ENCODE data around the gene BRD1. TPM values are rescaled to one million over a fixed set of nuclear protein-coding genes. Genes with fewer than 3 reads are reported as not detected.
"Not testable (repeated sequence)": the region's sequence is repeated elsewhere in the genome, so short reads cannot be mapped to it uniquely, and the experiment has no call there.

Gene BRD1
- total RNA-seq, 1 experiment from 2014 or later: 19.1 TPM

DNA sequence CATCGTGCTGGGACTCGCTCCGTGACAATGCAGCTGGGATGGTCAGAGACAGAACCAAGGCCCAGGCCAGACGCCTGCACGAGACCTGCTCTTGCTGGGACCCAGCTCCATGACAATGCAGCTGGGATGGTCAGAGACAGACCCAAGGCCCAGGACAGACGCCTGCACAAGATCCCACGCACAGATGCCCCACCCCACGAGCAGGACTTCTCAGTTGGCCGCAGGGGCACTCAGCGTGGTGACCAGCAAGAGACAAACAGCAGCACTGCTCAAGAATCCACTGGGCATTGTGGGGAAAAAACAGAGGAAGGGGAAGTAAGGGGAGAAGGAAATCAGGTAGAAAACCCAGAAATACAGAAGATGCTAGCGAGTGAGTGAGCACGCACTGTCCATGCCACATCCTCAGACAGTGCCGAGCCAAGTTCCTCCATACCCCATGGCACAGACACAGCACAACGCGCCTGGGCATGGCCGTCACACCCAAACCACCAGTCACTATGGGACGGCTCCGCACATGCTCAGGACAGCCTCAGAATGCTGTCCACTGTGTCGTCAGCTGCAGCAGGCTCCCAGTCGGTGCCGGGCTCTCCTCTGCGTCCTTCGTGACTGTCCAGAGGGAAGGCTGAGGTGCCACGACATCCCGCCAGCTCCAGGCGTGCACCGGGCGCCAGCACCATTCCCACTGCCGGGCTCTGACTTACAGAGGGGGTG is 44.5 kb downstream of the BRD1 start:
- no peak overlapping the region for H3K4me3 ChIP-seq (ENCODE audit: low read length)
- H3K9ac ChIP-seq (ENCODE audit: low read length): no peak overlapping the region
- H3K36me3 ChIP-seq (ENCODE audit: low read depth, low read length): peaks cover 3% of the 10 kb centered on the region; the same call in 1 of the 2 replicates
- no peak overlapping the region for H2AFZ ChIP-seq (ENCODE audit: low read length)
- H3K79me2 ChIP-seq (ENCODE audit: low read length): peaks cover 32% of the 10 kb centered on the region
- H3K27me3 ChIP-seq (ENCODE audit: low read length): no peaks in the 10 kb centered on the region
- CTCF ChIA-PET: no interaction called here
- no peaks in the 10 kb centered on the region for H3K9me2 ChIP-seq (replicated peaks; ENCODE audit: low read length)
- no peak for ATAC-seq
- no peaks in the 10 kb centered on the region for H3K9me3 ChIP-seq (ENCODE audit: low read length)
- TF ChIP-seq, protein P1, sequence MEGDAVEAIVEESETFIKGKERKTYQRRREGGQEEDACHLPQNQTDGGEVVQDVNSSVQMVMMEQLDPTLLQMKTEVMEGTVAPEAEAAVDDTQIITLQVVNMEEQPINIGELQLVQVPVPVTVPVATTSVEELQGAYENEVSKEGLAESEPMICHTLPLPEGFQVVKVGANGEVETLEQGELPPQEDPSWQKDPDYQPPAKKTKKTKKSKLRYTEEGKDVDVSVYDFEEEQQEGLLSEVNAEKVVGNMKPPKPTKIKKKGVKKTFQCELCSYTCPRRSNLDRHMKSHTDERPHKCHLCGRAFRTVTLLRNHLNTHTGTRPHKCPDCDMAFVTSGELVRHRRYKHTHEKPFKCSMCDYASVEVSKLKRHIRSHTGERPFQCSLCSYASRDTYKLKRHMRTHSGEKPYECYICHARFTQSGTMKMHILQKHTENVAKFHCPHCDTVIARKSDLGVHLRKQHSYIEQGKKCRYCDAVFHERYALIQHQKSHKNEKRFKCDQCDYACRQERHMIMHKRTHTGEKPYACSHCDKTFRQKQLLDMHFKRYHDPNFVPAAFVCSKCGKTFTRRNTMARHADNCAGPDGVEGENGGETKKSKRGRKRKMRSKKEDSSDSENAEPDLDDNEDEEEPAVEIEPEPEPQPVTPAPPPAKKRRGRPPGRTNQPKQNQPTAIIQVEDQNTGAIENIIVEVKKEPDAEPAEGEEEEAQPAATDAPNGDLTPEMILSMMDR (conservative IDR thresholded peaks at IDR 0.05; ENCODE audit: low read depth, low read length): no peak
- no peaks in the 10 kb centered on the region for H3K4me1 ChIP-seq (ENCODE audit: insufficient read depth, low read length)
- intact Hi-C loops (cut with micrococcal nuclease): no loop called here
- no peak overlapping the region for H3K4me2 ChIP-seq (ENCODE audit: low read length)
- no peak overlapping the region for H3K27ac ChIP-seq (ENCODE audit: low read length)
- BruUV-seq (replicated peaks): no TSS peak
- no peaks in the 10 kb centered on the region for H4K20me1 ChIP-seq (ENCODE audit: low read length)
- no peaks in the 10 kb centered on the region for H3F3A ChIP-seq (ENCODE audit: low read length, unreplicated experiment)
- DNase-seq: no peak
- POLR2A ChIA-PET (ENCODE audit: unreplicated experiment): no interaction called here

DNA sequence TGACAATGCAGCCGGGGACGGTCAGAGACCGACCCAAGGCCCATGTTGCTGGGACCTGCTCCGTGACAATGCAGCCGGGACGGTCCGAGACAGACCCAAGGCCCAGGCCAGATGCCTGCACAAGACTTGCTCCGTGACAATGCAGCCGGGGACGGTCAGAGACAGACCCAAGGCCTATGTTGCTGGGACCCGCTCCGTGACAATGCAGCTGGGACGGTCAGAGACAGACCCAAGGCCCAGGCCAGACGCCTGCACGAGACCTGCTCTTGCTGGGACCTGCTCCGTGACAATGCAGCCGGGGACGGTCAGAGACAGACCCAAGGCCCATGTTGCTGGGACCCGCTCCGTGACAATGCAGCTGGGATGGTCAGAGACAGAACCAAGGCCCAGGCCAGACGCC is 45.8 kb downstream of the BRD1 start:
- H2AFZ ChIP-seq (ENCODE audit: low read length); H3K27me3 ChIP-seq (ENCODE audit: low read length); DNase-seq; BruUV-seq (replicated peaks); H3K4me2 ChIP-seq (ENCODE audit: low read length); intact Hi-C loops (cut with micrococcal nuclease); H3K27ac ChIP-seq (ENCODE audit: low read length); H3K9me2 ChIP-seq (replicated peaks; ENCODE audit: low read length); ATAC-seq; H3K4me3 ChIP-seq (ENCODE audit: low read length); H3K9me3 ChIP-seq (ENCODE audit: low read length); H3K4me1 ChIP-seq (ENCODE audit: insufficient read depth, low read length); H3K9ac ChIP-seq (ENCODE audit: low read length); H3F3A ChIP-seq (ENCODE audit: low read length, unreplicated experiment); POLR2A ChIA-PET (ENCODE audit: unreplicated experiment); CTCF ChIA-PET; H4K20me1 ChIP-seq (ENCODE audit: low read length); H3K36me3 ChIP-seq (ENCODE audit: low read depth, low read length): not testable (repeated sequence)
- H3K79me2 ChIP-seq (ENCODE audit: low read length): peaks cover 32% of the 10 kb centered on the region

DNA sequence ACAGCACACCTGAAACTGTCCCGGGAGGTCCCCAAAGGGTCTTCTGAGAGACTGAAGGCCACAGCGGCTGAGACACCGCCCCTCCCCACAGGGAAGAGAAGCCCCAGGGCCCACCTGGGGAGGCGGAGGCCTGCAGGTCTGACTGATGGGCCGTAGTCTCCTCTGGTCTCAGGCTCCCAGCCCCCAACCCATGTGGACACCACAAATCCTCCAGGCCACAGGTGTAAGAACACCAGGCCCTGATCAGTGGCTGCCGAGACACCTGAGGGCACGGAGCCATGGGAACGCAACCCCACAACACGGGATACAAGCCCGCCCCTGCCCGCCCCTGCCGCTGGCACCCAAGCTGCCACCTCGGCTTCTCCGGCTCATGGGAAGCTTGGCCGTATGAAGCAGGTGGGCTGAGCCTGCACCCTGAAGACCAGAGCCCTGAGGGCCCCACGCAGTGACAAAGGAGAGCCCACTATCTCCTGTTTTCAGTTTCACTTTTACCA is 46.3 kb downstream of the BRD1 start:
- intact Hi-C loops (cut with micrococcal nuclease): no loop called here
- BruUV-seq (replicated peaks): no TSS peak
- Histone ChIP-seq H3K4me2 (ENCODE audit: low read length) (no peak overlapping the region), H3K4me1 (ENCODE audit: insufficient read depth, low read length) (no peaks in the 10 kb centered on the region), H3K36me3 (ENCODE audit: low read depth, low read length) (no peaks in the 10 kb centered on the region; the same call in 1 of the 2 replicates), H3K9me3 (ENCODE audit: low read length) (no peaks in the 10 kb centered on the region), H3K4me3 (ENCODE audit: low read length) (no peak overlapping the region), H3K9ac (ENCODE audit: low read length) (no peak overlapping the region), H3K79me2 (ENCODE audit: low read length) (peaks cover 32% of the 10 kb centered on the region), H4K20me1 (ENCODE audit: low read length) (no peaks in the 10 kb centered on the region), H3K9me2 (replicated peaks; ENCODE audit: low read length) (no peaks in the 10 kb centered on the region), H3F3A (ENCODE audit: low read length, unreplicated experiment) (no peaks in the 10 kb centered on the region), H3K27me3 (ENCODE audit: low read length) (no peaks in the 10 kb centered on the region), H2AFZ (ENCODE audit: low read length) (no peak overlapping the region), H3K27ac (ENCODE audit: low read length) (no peak overlapping the region)
- no peak for ATAC-seq
- CTCF ChIA-PET: no interaction called here
- TF ChIP-seq, protein P1 (conservative IDR thresholded peaks at IDR 0.05; ENCODE audit: low read depth, low read length): no peak
- no peak for TF ChIP-seq EZH2phosphoT487 (IDR thresholded peaks at IDR 0.05; ENCODE audit: borderline replicate concordance, low read length)
- TF ChIP-seq EZH2 (IDR thresholded peaks at IDR 0.05; ENCODE audit: low read length, unreplicated experiment): no peak
- POLR2A ChIA-PET (ENCODE audit: unreplicated experiment): no interaction called here
- no peak for DNase-seq
